H9 (cell line): ENCODE data around the gene CTNNA3. TPM values are rescaled to one million over a fixed set of nuclear protein-coding genes. Genes with fewer than 3 reads are reported as not detected.

Experiments used
- DNase-seq: peaks from one replicate; pipeline ENCODE4 v3.0.0-alpha.2; 2017
- H2AFZ ChIP-seq: one replicate; pipeline ENCODE4 v1.6.1; 2013; ENCODE audit warnings: mild to moderate bottlenecking, low read length, control low read depth, moderate library complexity
- H2AK5ac ChIP-seq: 2 replicates; pipeline ENCODE4 v1.6.1; 2013; ENCODE audit warnings: low read length, control low read depth, mixed read lengths; ENCODE audit not compliant: insufficient read length
- H2BK120ac ChIP-seq: one replicate; pipeline ENCODE4 v1.6.1; 2013; ENCODE audit warnings: low read depth, mild to moderate bottlenecking, low read length, control low read depth, inconsistent platforms; ENCODE audit not compliant: poor library complexity, severe bottlenecking
- H2BK12ac ChIP-seq: 2 replicates; pipeline ENCODE4 v1.6.1; 2013; ENCODE audit warnings: low read length, control low read depth, mixed read lengths, low read depth; ENCODE audit not compliant: insufficient read length
- H2BK15ac ChIP-seq: 2 replicates; pipeline ENCODE4 v1.6.1; 2013; ENCODE audit warnings: low read depth, low read length, control low read depth
- H2BK20ac ChIP-seq: one replicate; pipeline ENCODE4 v1.6.1; 2013; ENCODE audit warnings: low read depth, mild to moderate bottlenecking, low read length, control low read depth, inconsistent platforms; ENCODE audit not compliant: poor library complexity, severe bottlenecking
- H2BK5ac ChIP-seq: 2 replicates; pipeline ENCODE4 v1.6.1; 2013; ENCODE audit warnings: low read length, control low read depth, mixed read lengths; ENCODE audit not compliant: insufficient read length
- H3K14ac ChIP-seq: 2 replicates; pipeline ENCODE4 v1.6.1; 2013; ENCODE audit warnings: low read length, control low read depth; ENCODE audit not compliant: insufficient read depth
- H3K18ac ChIP-seq: 2 replicates; pipeline ENCODE4 v1.6.1; 2013; ENCODE audit warnings: low read depth, mild to moderate bottlenecking, mixed read lengths, low read length, control low read depth; ENCODE audit not compliant: insufficient read length
- H3K23ac ChIP-seq: 2 replicates; pipeline ENCODE4 v1.6.1; 2013; ENCODE audit warnings: low read length, control low read depth, mixed read lengths, low read depth; ENCODE audit not compliant: insufficient read length
- H3K23me2 ChIP-seq: 2 replicates; pipeline ENCODE4 v1.6.1; 2013; ENCODE audit warnings: low read depth, mild to moderate bottlenecking, mixed read lengths, low read length, control low read depth; ENCODE audit not compliant: insufficient read length, poor library complexity, severe bottlenecking
- H3K27ac ChIP-seq: 2 replicates; pipeline ENCODE4 v1.5.1; 2013; ENCODE audit warnings: low read length, control low read depth, mixed read lengths, low read depth; ENCODE audit not compliant: insufficient read length
- H3K27me3 ChIP-seq: 2 replicates; pipeline ENCODE4 v1.6.1; 2013; ENCODE audit warnings: low read length, control low read depth, inconsistent platforms; ENCODE audit not compliant: insufficient read depth
- H3K4ac ChIP-seq: 2 replicates; pipeline ENCODE4 v1.6.1; 2013; ENCODE audit warnings: low read depth, mild to moderate bottlenecking, control low read depth, inconsistent platforms, low read length, moderate library complexity
- H3K4me1 ChIP-seq: 2 replicates; pipeline ENCODE4 v1.6.1; 2013; ENCODE audit warnings: low read length, control low read depth, inconsistent platforms; ENCODE audit not compliant: insufficient read depth
- H3K4me2 ChIP-seq: 2 replicates; pipeline ENCODE4 v1.6.1; 2013; ENCODE audit warnings: low read length, control low read depth, mixed read lengths; ENCODE audit not compliant: insufficient read length, insufficient read depth
- H3K56ac ChIP-seq: 2 replicates; pipeline ENCODE4 v1.6.1; 2013; ENCODE audit warnings: low read depth, mild to moderate bottlenecking, mixed read lengths, low read length, control low read depth; ENCODE audit not compliant: insufficient read length
- H3K79me1 ChIP-seq: 2 replicates; pipeline ENCODE4 v1.6.1; 2013; ENCODE audit warnings: low read depth, mild to moderate bottlenecking, moderate library complexity, low read length, control low read depth, inconsistent platforms; ENCODE audit not compliant: insufficient read depth, poor library complexity, severe bottlenecking
- H3K79me2 ChIP-seq: 2 replicates; pipeline ENCODE4 v1.6.1; 2013; ENCODE audit warnings: low read length, control low read depth, inconsistent platforms; ENCODE audit not compliant: insufficient read depth
- H3K9ac ChIP-seq: 2 replicates; pipeline ENCODE4 v1.6.1; 2013; ENCODE audit warnings: low read length, control low read depth, mixed read lengths; ENCODE audit not compliant: insufficient read length; ENCODE audit errors: extremely low read depth
- H3K9me3 ChIP-seq: one replicate; pipeline ENCODE4 v1.6.1; 2013; ENCODE audit warnings: low read depth, low read length, inconsistent platforms; ENCODE audit not compliant: control insufficient read depth
- H3T11ph ChIP-seq: one replicate; pipeline ENCODE4 v1.6.1; 2013; ENCODE audit warnings: mild to moderate bottlenecking, low read length, control low read depth, inconsistent platforms
- H4K20me1 ChIP-seq: one replicate; pipeline ENCODE4 v1.6.1; 2013; ENCODE audit not compliant: control insufficient read depth, insufficient read length, insufficient read depth
- H4K5ac ChIP-seq: 2 replicates; pipeline ENCODE4 v1.6.1; 2013; ENCODE audit warnings: low read depth, mild to moderate bottlenecking, mixed read lengths, low read length, control low read depth; ENCODE audit not compliant: insufficient read length
- H4K8ac ChIP-seq: replicated peaks from 2 replicates; pipeline ENCODE4 v1.6.1; 2013; ENCODE audit warnings: low read length, control low read depth, mixed read lengths, low read depth; ENCODE audit not compliant: insufficient read length
- H4K91ac ChIP-seq: 2 replicates; pipeline ENCODE4 v1.6.1; 2013; ENCODE audit warnings: low read depth, mild to moderate bottlenecking, moderate library complexity, mixed read lengths, low read length, control low read depth; ENCODE audit not compliant: insufficient read length
- H3K27ac Mint-ChIP-seq, 3 experiments: 2 replicates in 2 of 3; 3 replicates in 1 of 3; pipeline ENCODE4 v1.8.0; 2020 to 2021; ENCODE audit warnings: mixed read lengths in 3 of 3, mild to moderate bottlenecking in 1 of 3, moderate library complexity in 1 of 3
- H3K27me3 Mint-ChIP-seq: 2 replicates; pipeline ENCODE4 v1.8.0; 2021; ENCODE audit warnings: low read depth, mild to moderate bottlenecking, moderate library complexity, mixed read lengths
- H3K36me3 Mint-ChIP-seq, 3 experiments: 2 replicates in 2 of 3; 3 replicates in 1 of 3; pipeline ENCODE4 v1.8.0; 2020 to 2021; ENCODE audit warnings: low read depth in 3 of 3, mixed read lengths in 3 of 3; ENCODE audit not compliant: insufficient read depth in 1 of 3
- H3K4me1 Mint-ChIP-seq, 2 experiments: 2 replicates each; pipeline ENCODE4 v1.8.0; 2020; ENCODE audit warnings: mixed read lengths in 2 of 2
- H3K4me3 Mint-ChIP-seq, 2 experiments: 2 replicates in 1 of 2; 3 replicates in 1 of 2; pipeline ENCODE4 v1.8.0; 2020 to 2021; ENCODE audit warnings: mild to moderate bottlenecking in 2 of 2, mixed read lengths in 2 of 2, moderate library complexity in 1 of 2
- H3K9me3 Mint-ChIP-seq, 2 experiments: 2 replicates in 1 of 2; 3 replicates in 1 of 2; pipeline ENCODE4 v1.8.0; 2020; ENCODE audit warnings: mild to moderate bottlenecking in 2 of 2, mixed read lengths in 2 of 2, moderate library complexity in 1 of 2
- WGBS: extraction: QIAGEN DNeasy Blood & Tissue Kit; methylation state at CpG from one replicate; pipeline ENCODE4 v1.1.7; 2013; ENCODE audit warnings: missing lambda C conversion rate, low lambda C conversion rate, mixed read lengths; ENCODE audit not compliant: insufficient read length; ENCODE audit errors: extremely low coverage; 5-methylcytosine and 5-hydroxymethylcytosine counted together
- total RNA-seq: library from RNA; stranded (reverse); gene quantifications from 2 replicates; pipeline ENCODE4 v1.2.1, GENCODE V29; 2021
- TF ChIP-seq, protein P1 (sequence below): fragments of 200-600 bp; sonication (generic); conservative IDR thresholded peaks from 3 replicates; pipeline ENCODE4 v1.8.0; 2021; ENCODE audit warnings: antibody characterized with exemption, mild to moderate bottlenecking

CTNNA3 gene
- total RNA-seq, 1 experiment from 2014 or later, result 3.3 TPM

DNA sequence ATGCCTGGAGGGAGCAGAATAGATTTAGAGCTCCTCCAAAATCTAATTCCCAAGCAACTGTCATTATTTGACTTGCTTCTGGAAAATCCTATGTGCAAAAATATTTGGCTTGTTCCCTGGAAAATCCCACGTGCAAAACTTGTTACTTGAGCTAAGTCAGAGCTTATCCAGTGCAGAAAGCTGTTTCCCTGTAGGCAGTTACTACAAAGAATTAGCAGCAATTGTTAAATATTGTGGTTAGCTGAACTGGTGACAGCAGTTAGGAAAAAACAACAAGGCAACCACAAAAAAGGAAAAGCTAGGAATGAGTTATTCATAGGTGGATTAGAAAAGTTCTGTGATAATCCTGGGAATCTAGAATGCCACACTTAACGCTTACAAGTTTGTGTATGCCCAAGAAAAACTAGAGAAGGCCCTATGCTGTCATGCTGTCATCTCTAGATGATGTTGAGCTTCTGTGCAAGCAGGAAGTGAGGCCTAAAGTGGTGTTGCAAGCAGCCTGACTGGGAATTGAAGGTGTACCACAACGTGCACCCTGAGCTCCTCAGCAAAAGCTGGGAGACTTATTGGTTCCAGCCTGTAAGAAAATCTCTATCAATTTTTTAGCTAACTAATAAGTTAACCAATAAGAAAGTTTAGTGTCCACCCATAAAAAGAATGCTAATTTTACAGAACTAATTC, 1508.8 kb downstream of the CTNNA3 start:
- no peaks in the 10 kb centered on the region for H3K36me3 Mint-ChIP-seq
- Histone ChIP-seq H3K27me3 (no peaks in the 10 kb centered on the region), H2BK12ac (no peak overlapping the region), H3K23ac (no peak overlapping the region), H2BK15ac (no peak overlapping the region), H3K27ac (no peak overlapping the region), H3K56ac (no peak overlapping the region), H4K20me1 (no peaks in the 10 kb centered on the region), H2AK5ac (no peak overlapping the region), H2BK5ac (no peak overlapping the region), H2AFZ (no peak overlapping the region), H3T11ph (no peak overlapping the region), H3K4me1 (no peaks in the 10 kb centered on the region), H4K5ac (no peak overlapping the region), H2BK20ac (no peak overlapping the region), H2BK120ac (no peak overlapping the region), H4K91ac (no peak overlapping the region), H3K79me2 (no peaks in the 10 kb centered on the region), H3K18ac (no peak overlapping the region), H3K9ac (no peak overlapping the region), H3K14ac (no peak overlapping the region), H3K4ac (no peak overlapping the region), H3K23me2 (no peaks in the 10 kb centered on the region), H3K79me1 (no peaks in the 10 kb centered on the region), H3K9me3 (no peaks in the 10 kb centered on the region), H3K4me2 (no peak overlapping the region), H4K8ac (no peak overlapping the region)
- TF ChIP-seq, protein P1, sequence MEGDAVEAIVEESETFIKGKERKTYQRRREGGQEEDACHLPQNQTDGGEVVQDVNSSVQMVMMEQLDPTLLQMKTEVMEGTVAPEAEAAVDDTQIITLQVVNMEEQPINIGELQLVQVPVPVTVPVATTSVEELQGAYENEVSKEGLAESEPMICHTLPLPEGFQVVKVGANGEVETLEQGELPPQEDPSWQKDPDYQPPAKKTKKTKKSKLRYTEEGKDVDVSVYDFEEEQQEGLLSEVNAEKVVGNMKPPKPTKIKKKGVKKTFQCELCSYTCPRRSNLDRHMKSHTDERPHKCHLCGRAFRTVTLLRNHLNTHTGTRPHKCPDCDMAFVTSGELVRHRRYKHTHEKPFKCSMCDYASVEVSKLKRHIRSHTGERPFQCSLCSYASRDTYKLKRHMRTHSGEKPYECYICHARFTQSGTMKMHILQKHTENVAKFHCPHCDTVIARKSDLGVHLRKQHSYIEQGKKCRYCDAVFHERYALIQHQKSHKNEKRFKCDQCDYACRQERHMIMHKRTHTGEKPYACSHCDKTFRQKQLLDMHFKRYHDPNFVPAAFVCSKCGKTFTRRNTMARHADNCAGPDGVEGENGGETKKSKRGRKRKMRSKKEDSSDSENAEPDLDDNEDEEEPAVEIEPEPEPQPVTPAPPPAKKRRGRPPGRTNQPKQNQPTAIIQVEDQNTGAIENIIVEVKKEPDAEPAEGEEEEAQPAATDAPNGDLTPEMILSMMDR, result no peak
- H3K4me3 Mint-ChIP-seq, result no peak overlapping the region
- H3K27ac Mint-ChIP-seq, result no peak overlapping the region
- H3K4me1 Mint-ChIP-seq, result no peaks in the 10 kb centered on the region
- H3K9me3 Mint-ChIP-seq, result no peaks in the 10 kb centered on the region
- no peaks in the 10 kb centered on the region for H3K27me3 Mint-ChIP-seq
- no peak for DNase-seq
- WGBS, result no CpG with 5 or more reads among the region's 3 CpGs
